CD4-positive, alpha-beta T cell treated with Interleukin-17A for 4 hours (primary cell): ENCODE measurements around the gene SNRPA1.

Source experiments
- DNase-seq: peaks from one replicate; pipeline ENCODE4 v3.0.0-alpha.2; 2020; ENCODE audit warnings: mixed read lengths

SNRPA1 gene

DNA sequence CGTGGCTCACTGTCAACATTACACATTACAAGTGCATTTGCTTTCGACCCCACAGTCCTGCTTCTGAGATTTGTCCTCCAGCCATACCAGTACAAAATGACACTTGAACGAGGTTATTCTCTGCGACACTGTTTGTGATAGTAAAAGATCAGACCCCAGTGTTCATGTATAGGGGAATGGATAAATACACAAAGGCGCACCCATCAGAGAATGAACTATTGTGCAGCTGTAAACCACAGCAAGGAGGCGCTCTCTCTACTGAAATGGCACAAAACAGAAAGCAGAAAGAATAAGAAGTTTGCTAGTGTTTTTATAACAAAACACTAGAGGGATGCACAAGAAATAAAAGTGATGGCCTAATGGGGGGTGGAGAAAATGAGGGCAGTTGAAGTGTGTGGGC, 38.3 kb downstream of the SNRPA1 start:
- DNase-seq: no peak

DNA sequence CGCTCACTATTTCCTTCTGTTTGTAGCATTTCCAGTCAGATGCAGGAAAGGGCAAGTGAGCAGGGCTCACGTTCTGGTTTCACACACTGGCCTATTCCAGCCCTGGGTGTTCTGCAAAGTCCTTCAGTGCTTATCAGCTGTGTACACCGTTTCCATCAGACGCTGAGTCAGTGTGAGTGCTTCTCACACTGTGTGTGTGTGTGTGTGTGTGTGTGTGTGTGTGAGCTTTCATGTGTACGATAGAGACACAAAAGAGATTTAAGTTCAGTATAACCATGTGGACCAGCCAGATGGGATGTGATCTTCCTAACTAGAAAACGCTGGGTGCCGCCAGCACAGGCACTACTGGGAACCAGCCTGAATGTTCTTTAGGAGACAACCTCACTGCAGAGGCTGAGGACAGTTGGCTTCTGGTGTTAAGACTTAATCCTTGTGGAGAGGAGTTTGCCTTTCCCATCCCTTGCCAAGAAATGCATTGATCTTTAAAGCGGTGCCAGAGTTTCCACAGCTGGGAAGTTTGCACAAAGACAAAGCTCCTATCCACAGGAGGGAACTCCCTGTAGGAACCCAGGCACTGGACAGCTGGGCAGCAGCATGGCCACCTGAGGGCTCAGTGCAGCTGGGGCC, 39.3 kb downstream of the SNRPA1 start:
- DNase-seq: no peak

DNA sequence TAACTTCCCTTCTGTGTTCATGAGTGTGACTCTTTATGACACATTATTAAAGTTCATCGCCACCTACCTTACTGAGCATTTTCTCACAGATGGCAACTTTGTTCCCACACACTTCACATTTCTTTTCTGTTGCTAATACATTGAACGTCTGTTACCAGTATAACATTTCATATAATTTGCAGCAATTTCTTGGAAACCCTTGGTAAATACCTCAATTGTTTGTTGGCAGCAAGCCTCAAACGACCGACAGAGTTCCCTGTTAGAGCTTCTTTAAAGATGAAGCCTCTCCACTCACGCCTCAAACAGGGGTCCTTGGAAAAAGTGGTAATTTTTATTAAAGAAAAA, 40.0 kb downstream of the SNRPA1 start:
- no peak for DNase-seq

DNA sequence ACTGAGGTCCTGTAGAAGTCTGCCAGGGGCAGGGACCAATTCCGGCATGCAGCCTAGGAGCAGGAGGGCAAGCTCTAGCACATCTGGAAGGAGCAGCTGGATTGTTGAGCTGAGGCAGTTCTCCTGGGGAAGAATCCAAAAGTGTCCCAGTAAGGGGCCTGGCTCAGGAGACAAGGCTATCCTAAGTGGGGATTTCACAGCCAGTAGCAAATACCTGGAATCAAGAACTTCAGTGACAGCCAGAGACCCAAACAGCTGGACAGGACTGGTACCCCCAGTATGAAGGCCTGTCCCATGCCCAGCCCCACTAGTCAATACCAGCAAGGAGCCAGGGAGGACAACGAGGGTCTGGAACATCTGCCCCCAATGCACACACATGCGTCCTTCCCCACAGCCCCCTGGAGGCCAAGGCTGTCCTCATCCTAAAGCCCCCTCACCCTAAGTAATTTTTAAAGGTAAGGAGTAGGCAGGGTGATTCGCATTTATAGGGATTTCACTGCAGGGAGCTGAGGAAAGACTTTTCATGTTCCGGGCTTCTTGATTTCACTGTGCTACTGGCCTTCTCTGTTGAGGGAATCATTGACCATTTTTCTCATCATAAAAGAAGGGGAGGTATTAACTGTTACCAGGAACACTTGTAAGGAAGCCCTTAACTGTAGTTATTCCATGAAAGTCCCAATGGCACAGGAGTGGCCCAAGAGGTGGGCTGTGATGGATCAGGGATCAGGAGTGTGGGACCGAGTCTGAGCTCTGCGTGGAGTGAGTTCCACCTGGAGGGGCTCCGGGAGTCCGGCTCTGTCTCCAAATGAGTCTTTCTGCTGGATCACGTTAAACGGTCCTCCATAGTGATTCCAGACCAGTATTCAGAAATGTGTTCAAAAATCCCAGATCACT, 40.6 kb downstream of the SNRPA1 start:
- no peak for DNase-seq

DNA sequence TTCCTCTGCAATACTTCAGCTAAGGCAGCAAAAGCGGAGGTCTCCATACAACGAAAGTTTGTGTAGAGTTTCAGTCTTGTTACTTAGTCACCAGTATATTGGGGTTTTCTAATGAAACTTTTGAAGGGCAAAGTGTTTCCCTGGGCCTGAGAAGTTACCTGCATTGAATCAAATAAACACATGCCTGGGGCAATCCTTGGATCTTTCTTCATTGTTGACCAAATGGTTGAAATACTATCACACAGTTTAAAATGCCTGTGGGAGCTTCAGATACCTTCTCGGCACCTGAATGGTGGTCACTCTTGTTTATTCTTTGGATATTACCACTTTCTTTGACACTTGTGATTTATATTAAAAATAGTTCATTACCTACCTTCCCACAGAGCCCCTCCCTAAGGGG, 42.2 kb downstream of the SNRPA1 start:
- DNase-seq: no peak

DNA sequence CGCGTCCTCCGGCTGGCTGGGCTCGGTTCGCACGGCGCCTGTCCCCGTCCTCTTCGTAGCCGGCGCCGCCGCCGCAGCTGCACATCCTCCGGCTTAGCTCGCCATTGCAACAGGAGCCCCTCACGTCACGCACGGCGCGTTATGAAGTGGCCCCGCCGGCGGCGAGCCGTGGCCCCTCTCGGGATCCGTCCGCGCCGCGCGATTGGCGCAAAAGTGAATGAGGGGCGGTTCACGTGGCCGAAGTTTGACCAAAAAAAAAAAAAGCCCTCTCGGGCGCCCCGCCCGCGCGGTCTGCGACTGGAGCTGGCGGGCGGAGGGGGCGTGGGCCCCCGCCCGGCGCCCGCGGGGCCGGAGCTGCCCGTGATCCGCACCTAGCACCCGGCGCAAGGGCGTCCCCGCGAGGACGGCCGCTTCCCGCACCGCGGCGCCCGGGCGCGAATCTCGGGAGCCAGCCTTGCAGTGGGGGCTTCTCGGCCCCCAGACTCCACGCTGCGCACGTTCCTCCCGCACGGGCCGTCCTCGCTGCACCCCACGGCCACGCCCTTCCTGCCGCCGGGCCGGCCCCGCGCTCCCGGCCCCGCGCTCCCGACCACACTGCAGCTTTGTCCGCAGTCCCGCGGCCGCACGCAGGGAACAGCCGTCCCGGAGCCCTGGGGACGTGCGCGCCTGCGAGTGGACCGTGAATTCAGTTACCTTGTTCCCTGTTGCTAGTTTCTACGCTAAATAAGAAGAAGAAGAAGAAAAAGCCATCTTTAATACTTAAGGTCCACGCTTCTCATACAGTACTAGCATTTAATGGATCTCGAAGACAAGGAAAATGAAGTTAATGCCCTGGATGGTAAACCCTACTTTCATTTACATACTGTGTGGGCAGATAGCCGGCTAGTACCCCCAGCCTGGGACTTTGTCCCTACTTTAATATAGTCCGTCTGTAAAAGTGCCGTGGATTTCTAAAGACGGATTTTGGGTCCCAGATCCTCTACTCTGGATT, 42.9 kb downstream of the SNRPA1 start, which contains the start of gene CHSY1:
Gene CHSY1, minus strand, starts transcription at position 219 of the 991 bp plus-strand sequence. CDS start 592 bp downstream, outside the sequence.
- peak; percentile 88 for DNase-seq

DNA sequence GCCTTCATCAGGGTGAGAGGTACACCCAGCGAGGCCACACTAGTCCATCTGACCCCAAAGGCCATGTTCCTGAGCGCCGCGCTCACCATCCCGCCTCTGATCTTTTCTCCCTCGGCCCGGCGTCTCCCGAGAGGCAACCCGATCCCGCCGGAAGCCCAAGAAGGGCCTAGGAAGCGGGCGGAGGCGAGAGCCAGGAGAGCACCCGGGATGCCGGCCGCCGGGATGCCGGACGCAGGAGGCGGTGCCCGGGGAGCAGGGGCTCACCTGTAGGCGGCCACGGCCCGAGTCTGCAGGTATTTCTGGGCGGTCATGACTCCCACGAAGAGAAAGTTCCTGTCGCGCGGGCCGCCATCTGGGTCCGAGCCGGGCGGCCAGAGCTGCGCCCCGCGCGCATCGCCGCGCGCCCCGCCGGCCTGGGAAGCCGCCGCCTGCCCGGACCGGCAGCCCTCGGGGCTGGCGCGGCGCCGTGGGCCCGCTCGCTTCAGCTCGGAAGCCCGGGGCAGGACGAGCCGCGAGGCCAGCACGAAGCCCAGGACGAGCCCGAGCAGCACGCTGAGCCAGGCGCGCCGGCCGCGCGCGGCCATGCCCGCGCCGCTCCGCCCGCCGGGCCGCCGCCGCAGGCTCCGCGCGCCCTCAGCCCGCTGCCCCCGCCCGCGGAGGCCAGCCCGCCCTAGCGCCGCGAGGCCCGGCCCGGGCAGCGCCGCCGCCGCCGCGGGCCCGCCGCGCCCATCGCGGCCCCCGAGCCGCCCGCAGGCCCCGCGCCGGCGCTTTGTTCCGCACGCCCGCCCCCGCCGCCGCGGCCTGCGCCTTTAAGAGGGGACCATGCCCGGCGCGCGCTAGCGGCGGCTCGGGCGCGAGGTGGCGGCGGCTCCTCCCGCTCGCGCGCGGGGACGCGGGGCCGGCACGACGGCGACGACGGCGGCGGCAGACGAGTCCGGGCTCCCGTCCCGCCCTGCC, 43.9 kb downstream of the SNRPA1 start:
- DNase-seq: peak; percentile 40

DNA sequence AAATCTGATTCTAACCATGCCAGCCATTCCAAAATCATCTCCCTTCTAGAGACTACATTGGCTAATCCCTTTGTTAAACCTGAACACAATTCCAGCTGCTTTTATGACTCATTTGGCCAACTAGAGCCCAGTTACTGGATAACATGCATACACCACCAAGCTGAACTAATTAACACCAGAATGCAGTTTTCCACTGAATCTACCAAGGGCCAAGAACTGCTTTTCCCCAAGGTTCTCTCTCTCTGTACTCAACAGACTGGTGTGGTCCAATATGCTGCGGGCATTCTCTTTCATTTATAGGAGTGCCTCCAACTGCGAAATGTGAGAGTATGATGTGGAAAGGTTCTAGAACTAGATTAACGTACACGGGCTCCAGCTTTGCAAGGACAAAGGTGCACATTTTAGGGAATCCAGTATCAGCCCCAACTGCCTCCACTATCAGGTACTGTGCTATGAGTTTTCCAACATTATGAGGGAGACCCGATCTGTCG, 44.7 kb downstream of the SNRPA1 start:
- DNase-seq: no peak

DNA sequence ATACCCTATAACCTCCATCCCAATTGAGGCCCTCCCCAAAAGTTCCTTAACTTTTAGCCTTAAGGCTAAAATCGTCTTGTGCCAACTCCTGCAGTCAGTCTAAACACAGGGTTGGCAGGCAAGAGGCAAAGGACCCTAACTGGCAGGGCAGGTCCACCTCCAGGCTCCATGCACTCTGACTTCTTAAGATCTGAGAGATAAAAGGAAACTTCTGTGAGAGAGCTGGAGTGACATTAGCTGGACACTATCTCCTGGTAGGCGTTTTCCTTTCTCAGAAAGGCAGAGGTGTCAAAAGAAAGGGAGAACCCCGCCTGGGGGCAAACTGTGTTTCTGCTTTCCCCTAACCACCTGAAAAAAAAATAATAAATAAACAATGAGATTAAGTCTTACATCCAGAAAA, 46.8 kb downstream of the SNRPA1 start:
- no peak for DNase-seq

DNA sequence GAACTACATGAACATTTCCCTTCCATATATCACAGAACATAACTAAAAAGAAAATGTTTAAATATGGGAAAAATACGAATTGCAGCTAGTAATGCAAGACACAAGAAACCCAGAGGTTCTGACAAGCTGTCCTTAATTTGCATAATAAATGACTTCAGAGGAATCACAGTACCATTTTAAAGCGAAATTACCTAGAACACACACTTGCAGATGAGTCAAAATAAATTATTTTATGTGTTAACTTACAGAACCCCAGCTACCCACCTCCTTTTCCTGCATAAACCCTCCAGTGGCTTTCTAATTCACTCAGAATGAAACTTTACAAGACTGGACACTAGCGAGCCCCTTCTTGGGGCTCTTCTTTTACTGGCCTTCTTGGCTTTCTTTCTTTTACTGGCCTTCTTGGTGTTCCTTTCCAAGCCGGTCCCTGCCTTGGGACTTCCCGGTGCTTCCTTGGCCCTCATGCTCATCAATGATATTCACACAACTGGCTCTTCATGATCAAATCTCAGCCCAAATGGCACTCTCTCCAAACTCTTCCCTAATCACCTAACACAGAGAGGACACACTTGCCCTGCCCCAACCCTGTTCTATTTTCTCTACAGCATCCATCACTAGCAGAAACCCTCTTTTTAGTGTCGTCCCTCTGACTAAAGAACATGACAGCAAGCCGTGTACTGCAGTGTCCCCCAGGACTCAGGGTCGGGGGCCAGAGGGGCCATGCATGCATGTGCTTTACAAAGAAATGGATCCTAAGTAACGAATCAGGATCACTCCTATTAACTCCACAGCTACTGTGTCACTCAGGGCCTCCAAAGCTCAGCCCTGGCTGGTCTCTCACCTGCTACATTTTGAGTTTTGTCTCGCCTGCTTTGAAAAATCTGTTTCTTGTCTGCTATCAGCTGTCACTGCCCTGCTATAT, 48.0 kb downstream of the SNRPA1 start:
- DNase-seq: no peak

DNA sequence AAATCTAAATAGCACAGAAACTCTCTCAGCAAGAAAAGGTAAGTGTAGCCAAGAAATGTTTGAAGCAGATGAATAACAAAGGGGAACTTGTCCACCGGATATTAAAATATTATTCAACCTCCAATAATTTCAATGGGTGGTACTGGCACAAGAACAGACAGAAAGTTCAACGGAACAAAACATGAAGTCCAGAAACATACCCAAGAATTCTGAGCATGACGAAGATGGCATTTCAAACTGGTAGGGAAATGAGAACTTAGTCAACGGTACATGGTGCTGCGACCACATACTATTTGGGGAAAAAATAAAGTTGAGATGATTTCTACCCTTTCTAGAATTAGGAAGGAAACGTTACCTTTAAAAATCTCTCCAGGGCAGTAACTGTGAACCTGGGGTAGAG, 48.7 kb downstream of the SNRPA1 start:
- no peak for DNase-seq

DNA sequence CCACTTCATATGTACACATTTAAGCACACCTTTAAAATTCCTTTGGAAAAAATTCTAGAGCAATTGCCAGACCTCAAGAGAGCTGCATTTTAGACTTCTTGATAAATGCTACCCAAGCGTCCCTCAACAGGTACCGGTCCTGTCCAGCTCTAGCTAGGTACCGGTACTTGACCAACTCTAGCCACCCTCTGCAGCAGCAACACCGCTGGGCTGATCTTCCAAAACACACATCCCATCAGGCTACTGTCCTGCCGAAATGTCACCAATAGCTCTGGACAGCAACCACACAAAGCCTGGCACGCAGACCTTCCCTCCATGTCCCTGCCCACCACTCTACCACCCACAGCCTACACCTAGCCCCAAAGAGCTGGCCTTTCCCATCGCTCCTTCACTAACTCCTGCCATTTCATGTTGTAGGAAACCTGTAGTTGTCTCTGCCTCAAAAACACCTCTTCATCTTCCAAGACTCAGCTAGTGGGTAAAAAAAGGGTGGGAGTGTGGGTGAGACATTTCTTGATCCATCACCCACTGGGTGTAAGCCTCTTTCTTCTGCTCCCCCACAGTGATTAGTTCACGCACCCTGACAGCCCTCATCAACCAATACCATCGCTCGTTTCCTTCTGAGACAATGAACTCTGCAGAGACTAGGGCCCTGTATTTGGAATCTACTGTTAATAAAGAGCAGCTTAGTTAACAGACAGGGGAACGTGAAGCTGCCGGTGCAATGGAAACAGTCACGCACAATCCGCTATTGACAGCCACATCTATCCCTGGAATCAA, 50.0 kb downstream of the SNRPA1 start:
- DNase-seq: no peak

DNA sequence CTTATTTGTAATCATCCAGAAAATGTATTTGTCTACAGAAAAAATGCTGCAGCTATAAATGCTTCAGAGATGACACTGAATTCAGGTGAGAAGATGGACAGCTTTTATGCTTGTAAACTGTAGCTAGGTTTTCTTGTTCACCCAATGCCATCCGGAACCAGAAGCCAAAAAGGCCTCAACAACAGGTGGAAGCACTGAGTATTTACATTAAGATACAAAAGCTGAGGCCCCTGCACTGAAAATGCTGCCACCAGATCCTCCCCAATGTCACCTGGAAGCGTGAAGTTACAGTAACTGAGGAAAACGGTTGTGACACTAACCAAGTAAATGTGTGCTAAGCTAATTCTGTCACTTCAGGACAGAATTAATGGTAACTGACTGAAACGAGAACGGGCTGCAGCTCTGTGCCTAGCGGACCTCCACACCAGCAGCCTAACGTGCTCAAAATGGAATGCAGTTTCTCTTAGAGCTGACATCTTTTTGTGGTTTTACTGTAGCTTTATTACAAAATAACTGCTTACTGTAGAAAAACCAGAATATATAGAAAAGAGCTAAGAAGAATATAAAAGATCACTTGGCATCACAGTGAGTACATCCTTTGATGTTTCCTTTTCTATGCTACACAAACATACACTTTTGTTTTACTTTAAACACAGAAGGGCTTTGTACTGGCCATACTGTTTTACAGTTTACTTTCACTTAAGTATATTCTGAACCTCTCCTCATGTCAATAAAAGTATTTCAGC, 50.8 kb downstream of the SNRPA1 start:
- DNase-seq: no peak

DNA sequence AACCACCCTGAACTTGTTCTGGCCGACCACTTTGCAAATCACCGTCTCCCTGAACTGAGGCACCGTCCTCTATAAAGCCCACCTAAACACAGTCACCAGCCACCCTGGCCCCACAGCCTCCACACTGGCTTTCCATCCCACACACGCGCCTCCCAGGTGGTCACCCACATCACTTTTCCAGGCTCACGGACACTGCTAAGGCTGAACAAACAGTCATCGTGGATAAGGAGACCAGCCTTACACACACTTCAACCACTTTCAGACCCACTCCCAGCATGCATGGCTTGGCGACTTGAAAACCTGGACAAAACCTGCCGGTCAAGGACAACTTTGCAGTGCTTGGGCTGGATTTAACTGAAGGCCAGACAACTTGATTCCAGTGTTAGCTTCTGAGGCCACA, 51.6 kb downstream of the SNRPA1 start:
- no peak for DNase-seq

DNA sequence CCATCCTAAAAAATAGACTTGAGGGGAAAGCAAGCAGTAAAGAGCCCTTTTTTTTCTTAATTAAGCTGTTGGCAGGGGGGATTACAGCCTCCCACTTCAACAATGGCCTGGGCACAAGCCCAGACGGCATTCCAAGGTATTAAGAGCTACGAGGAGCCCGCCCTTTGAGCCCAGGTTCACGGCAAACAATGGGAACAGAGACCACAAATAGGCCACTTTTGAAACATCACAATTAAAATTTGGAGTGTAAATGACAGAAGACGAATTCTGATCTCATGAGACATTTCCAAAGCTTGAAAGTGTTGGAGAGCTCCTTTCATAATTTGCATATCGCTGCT, 52.1 kb downstream of the SNRPA1 start:
- DNase-seq: no peak

DNA sequence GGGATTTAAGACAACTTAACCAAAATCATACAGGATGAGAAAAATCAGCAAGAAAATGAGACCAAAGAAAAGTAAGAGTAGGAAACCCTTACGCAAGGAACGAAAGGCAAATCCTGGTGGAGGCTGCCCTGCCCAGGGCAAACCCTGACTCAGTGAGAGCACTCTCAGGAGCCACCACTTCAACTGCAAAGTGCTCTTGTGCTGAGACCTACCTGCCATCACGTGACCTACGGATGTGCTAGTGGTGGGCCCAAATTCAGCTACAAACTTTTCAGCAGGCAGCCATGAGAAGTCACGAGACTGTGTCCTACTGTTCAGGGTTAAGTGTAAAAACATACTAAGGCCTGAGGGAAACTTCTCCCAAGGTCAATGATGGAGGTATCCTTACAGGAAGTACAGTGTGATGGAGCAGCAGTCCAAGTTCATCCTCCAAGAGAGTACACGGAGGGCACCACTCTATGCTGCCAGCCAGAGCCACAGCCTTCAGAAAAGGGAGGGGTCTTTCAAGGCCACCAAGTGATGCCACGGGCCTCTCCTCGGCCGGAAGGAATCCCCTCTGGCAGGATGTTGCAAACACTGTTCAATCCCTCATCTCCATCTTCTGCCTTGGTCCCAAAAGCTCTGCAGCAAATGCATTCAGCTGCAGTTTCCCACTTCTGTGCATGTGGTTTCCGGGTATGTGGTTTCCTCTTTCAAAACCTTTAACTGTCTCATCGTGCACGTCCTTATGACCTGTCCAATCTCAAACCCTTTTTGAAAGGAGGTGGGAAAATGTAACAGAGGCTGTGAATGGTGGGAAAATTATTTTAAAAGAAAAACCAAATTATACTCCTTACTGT, 52.7 kb downstream of the SNRPA1 start:
- peak; percentile 57 for DNase-seq

DNA sequence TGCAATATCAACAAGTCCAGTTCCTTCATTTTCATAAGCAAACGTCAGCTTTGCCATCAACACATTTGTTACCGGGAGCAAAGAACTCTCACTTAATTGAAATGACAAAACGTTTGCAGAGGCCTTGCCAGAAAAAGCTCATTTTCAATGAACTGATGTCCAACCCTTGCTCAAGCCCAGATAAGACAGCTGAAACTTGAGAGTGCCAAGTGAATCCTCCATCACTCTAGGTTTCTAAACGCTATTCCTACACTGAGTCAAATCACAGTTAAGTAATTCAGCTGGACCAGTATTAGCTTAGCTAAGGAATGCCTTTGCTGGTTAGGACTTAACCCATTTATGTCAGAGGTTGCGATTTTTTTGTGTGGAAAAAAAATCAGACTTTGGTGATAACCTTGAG, 54.7 kb downstream of the SNRPA1 start:
- DNase-seq: no peak

DNA sequence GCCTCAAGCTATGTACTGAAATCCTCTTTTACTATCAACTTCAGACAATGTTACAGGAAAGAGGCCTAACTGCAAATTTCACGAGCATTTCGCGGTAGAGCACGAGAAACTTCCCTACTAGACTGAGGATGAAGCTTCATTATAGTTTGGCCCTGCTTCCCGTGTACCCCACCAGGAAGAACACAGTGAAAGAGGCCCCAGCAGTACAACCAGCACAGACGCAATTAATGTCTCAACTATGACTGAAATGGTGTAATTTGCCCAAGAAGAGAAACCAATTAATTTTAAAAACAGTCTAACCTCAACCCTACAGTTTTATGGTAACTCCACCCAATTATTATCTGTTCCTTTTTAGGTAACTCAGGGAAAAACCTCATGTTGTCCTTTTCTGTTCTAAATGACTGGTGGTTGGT, 55.3 kb downstream of the SNRPA1 start:
- no peak for DNase-seq
